Retina (tissue), 1 donor: Measurements from ENCODE around the gene CSF3R.
A peak's percentile ranks its signal among the peaks of the same experiment; 100 is the strongest.
"Not testable (repeated sequence)": the region's sequence is repeated elsewhere in the genome, so short reads cannot be mapped to it uniquely, and the experiment has no call there.

Source experiments
- DNase-seq: peaks from one replicate; pipeline ENCODE4 v3.0.0-alpha.2; 2016

Gene CSF3R

DNA sequence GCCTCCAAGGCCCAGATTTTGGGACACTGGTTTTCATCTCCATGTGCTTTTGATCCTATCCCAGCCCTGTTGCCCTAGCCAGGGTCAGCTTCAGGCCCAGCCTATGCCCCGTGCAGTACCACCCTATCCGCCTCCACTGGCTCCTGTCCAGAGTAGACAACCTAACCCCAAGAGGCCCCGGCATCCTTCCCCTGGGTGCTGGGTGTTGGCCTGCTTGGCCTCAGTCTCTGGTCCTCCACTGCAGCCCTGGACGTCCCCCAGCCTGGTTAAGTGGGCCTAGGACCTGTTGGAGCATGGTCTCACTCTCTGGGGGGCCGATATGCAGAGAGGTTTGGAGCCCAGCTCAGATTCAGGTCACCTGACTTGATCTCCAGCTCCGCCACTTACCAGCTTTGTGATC, 1.6 kb downstream of the CSF3R start:
- no peak for DNase-seq

GRCh38 chr1:36480161-36480560, 2.6 kb downstream of the CSF3R start:
- DNase-seq: no peak

DNA sequence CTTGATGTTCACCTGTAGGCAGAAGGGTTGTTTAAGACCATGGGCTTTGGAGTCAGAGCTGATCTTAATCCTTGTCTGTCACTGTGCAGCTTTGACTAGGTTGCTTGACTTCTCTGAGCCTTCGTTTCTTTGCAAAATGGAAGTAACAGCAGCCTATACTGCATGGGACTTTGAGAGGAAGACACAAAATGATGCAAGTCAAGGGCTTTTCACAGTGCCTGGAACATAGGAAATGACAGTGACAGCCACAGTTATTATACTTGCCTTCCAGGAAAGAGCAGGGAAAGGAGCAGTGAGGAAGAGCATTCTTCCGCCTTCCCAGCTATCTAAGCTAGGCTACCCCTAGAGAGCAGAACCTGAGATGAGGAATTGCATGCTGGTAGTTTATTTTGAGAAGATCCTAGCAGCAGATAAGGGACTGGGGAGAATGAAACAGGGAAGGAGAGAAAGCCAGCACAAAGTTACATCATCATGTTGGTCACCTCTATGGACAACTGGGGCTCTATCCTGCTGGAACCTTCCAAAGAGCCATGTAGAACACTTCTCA, 3.1 kb downstream of the CSF3R start:
- no peak for DNase-seq

DNA sequence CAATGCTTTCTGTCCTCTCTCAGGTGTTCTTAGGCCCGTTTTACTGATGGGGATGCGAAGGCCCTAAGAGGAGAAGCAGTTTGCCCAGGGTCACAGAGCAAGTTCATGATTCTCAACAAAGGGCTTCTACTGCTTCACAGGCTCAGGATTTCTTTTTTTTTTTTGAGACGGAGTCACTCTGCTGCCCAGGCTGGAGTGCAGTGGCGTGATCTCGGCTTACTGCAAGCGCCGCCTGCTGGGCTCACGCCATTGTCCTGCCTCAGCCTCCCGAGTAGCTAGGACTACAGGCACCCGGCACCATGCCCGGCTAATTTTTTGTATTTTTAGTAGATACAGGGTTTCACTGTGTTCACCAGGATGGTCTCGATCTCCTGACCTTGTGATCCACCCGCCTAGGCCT, 5.1 kb downstream of the CSF3R start:
- not testable (repeated sequence) for DNase-seq

GRCh38 chr1:36476945-36477344, 5.8 kb downstream of the CSF3R start:
- no peak for DNase-seq

DNA sequence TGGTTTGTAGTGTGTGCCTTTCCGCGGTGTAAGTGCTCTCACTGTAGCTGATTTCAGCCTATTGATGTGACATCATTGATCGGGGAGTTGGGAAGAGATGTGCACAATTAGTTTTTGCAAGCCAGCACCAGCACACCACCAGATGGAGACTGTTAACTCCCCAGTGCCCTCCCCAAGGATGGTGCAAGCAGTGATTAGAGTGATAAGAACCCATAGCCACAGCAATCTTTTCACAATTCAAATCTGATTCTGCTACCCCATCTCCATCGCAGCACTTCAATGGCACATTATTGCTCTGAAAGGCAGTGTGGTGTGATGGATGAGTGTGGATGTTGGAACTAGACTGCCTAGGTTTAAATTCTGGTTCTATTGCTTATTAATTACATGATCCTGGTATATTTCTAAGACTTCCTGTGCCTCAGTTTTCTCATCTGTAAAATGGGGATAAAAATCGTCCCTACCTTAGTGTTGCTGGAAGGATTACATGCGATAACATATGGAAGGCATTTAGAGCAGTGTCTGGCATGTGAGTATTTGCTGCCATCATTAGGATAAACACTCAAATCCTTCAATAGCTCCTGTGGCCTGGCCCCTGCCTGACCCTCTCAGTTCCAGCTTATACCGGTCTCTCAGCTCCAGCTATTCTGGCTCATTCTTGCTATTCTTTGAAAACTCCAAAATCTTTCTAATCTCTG, 6.7 kb downstream of the CSF3R start:
- no peak for DNase-seq

GRCh38 chr1:36475341-36475740, 7.4 kb downstream of the CSF3R start:
- no peak for DNase-seq

DNA sequence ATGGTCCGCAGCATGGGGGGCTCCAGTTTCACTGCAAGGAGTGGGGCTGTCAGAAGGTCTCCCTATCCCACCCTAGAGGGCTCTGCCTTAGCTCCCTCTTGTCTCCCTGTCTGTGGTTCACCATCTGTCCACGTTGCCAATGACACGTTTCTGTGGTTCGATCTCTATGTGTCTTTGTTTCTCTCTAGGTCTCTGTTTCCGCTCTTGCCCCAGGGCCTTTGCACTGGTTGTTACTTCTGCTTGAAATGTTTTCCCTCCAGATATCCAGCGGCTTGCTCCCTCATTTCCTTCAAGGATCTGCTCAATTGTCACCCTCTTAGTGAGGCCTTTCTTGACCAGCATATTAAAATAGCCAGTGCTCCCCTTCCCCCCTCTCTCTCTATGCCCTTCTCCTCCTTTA, 10.1 kb downstream of the CSF3R start:
- DNase-seq: no peak

GRCh38 chr1:36471830-36472641, 10.7 kb downstream of the CSF3R start:
- no peak for DNase-seq

DNA sequence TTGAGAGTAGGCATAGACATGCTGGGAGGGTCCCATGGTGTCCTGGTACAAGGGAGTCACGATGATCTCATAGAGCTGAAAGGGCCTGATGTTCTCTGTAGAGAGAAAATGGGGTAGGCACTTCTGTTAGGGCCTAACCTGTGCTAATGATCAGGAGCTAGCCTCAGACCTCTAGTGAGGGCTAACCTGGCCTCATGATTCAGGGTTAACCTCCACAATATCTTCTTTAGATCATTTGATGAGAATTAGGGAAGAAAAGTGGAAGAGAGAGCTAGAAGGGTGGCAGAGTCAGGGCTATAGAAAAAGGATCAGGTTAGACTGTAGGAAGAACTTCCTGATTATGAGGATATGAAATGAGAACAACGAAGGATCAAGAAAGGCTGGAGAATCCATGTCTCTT, 13.6 kb downstream of the CSF3R start:
- no peak for DNase-seq

DNA sequence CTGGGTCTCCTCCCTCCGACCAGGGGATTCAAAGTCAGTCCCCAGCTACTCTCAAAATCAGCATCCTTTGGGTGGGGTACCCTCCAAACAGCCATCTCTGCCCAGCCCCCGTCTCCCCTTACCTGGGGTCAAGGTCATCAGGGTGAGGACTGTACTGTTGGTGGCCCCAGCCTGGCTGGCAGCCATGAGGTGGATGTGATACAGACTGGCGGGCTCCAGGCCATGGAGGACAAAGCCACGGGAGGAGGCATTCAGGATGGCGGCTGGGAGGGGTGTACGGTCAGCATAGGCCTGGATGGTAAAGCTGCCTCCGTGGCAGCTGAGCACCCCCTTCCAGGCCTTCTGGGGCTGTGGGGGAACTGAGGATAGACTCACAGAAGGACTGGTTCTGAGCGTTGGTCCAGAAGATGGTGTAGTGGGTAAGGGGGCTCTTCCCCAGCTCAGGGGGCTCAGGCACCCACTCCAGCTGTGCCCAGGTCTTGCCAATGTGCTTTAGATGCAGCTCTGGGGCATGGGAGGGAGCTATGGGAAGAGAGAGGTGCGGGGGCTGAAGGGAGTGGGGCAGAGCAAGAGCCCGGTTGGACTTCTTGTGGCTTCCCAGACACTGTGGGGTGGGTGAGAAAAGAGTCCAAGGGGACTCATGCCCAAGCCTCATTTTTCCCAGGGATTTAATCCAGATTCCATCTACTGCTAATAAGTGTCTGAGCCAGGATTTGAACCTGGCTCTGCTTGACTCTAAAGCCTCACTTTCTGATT, 14.8 kb downstream of the CSF3R start:
- no peak for DNase-seq

GRCh38 chr1:36467027-36467410, 15.7 kb downstream of the CSF3R start:
- DNase-seq: no peak

DNA sequence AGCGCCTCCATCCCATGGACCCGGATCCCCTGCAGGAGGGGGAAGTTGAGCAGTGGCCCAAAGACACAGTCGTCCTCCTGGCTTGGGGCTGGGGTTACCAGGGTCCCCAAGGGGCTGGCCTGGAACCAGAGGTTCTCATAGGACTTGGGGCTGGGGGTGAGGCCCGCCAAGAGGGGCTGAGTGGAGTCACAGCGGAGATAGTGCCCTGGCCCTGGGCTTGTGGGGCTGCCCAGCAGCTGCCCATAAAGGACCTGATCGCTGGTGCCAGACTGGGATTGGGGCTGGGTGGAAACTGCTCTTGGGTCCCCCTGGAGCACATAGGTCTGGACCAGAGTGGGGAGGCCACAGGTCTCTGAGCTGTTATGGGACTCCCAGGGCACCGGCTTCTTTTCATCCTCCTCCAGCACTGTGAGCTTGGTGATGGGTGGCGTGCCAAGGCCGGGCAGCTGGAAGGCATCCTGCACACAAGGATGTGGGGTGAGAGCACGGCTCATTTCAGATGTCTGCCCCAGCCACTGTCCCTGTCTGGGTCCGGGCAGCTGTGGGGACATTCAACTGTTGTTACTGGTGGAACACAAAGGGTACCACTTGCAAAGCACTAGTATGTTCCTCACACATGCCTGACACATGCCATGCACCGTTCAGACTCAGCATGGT, 16.2 kb downstream of the CSF3R start:
- no peak for DNase-seq

GRCh38 chr1:36465731-36466369, 16.9 kb downstream of the CSF3R start:
- no peak for DNase-seq

DNA sequence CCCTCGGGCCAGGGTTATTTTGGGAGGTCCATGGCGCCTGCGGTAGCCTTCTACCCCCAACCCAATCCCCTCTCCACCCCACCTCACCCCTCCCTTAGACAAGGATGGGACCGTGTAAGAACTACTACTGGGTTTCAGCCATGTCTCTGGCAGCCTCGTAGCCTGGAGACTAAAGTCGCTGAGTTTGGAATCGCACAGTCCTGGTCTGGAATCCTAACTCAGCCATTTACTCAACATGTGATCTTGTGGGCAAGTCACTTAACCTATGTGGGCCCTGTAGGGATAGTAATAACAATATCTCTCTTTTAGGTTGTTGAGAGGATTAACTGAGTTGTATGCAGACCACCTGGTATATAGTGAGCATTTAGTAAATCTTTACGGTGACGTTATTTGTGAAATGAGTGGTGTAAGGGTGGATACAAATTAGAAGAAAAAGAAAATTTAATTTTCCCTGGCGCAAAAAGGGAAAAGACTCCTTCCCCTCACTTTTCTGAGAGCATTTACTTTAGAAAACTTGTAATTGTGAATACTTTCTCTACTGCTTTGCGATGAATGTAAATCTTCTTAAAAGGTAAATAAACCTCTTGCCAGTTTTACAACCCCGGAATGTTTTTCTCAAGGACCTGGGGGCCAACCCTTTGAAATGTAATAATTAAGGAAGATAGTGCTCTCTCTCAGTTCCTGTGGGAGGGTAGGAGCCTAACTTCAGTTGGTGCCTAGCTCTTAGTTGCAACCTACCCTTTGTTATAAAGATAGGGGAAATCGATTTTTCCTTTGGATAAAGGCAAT, 17.9 kb downstream of the CSF3R start:
- DNase-seq: no peak

DNA sequence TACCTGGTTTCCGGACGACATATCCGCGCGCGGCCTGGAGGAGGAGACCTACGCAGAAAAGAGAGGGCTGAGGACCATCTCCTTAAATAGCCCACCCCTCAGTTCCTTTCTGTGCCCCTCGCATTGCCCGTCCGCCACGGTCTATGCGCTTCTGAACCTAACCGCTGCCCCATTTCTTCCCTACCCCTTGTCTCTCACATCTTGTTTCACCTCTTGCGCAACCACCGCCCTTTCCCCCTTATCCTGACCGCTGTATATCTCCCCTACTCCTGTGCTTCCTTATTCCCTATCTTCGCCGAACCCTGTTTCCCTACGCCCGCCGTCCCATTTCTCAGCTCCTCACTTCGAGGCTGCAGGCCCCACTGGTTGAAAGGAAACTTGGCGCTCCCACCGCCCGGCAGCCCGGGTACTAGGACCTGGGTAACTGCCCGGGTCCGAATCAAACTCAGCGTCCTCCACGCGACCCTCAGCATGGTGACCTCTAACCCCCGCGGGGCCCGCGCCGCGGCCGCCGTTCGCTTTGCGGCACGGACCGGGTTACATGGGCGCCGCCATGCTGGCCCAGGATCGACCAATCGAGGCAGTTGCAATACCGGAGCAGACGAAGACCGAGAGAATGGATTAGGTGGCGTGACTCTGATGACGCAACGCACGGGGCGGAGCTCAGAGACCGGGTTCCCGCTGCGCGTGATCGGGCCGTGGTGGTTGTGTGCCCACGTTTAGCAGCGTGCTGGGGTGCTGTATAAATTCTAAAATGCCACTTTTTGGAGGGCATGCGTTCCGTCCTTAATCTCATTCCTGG, 18.7 kb downstream of the CSF3R start, which contains the start of gene MRPS15:
TSS of gene MRPS15 (minus strand) at position 582 of the 802 bp plus-strand sequence. CDS start at position 473, 109 bp downstream.
- peak; percentile 96 for DNase-seq

DNA sequence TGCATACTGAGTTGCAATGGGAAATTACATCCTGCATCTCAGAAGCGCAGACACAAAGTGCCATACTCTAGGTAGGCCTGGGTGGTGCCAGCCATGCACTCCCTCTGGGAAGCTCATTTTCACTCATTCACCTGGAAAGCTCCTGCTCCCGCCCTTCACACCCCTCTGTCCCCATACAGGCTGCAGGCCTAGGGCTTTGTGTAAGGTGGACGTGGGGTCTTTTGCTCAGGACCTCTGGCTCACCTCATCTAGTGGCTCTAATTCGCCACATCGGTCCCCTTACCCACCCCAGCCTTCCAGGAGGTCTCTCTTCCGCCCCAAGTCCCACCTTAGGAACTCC, 19.3 kb downstream of the CSF3R start:
- DNase-seq: no peak

GRCh38 chr1:36458910-36459309, 23.8 kb downstream of the CSF3R start:
- no peak for DNase-seq

DNA sequence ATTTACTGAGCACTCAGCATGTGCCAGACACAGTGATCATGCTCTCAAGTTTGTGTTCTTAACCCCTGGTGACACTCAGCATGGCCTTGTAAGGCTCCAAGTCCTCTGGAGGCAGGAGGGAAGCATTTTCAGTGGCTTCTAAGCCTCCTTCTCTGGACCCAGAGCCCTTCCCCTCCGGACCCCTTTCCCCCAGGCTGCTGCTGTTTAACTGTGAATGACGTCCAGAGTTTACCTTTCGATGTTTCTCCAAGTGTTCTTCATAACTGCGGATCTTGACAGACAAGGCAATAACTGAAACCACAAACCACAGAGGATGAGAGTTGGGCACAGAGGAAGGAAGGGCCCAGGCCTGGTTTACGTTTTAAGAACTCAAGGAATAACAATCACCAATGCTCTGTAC, 25.0 kb downstream of the CSF3R start:
- no peak for DNase-seq

DNA sequence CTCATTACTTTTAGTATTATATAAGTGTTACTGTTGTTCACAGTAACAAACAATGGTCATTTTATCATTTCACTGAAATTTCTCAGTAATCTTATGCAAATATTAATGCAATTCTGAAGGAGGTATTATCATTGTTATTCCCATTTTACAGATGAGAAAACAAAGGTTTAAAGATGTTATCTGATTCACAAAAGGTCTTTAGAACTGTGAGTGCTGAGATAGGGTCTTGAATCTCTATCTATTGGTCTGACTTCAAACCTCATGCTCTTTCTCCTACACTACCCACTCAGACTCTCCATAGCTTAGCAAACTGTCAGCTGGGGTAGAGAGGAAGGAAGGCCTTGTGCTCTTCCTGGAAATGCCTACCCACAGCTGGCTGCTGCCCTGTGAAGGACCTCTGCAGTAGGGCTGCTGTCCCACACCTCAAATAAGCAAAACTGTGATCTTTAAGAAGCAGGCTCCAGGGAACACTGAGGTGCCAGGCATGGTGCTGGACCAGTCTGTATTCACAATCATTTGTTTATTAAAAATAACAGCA, 26.3 kb downstream of the CSF3R start:
- DNase-seq: no peak
